ENCODE data around the gene NFATC1.

The NFATC1 gene

DNA sequence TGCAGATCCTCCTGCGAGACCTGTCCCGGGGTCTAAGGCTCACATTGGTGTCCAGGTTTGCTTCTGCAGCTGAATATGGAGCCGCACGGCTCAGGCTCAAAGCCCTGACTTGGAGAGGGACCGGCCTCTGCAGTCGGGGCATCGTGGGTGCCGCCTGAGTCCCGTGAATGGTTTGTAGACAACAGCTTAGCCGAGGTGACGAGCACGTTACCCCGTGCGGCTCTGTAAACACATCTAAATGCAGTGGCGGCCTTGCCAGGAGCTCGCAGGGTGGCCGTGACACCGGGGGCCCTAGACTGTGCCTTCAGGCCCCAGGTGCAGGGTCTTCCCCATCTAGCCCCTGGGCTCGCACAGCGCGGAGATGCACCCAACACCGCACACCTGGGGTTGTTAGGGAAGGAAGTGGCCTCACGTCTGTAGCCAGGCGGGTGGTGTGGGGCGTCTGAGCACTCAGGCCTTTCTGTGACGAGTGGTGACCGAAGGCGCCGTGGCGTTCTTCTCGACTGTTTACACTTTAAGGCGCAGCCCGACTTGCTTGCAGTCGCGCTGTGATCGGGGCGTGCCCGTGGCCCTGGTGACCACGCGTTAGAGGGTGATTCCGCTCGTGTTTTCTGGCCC is 91.6 kb downstream of the NFATC1 start:
- H3K36me3 ChIP-seq (ENCODE audit: control insufficient read depth in 1 of 2, insufficient read depth in 2 of 2, low read length in 2 of 2) = peaks cover 7 to 46% of the 10 kb centered on the region in 2 donors
- H3K27me3 ChIP-seq (ENCODE audit: low read depth, low read length) = no peaks in the 10 kb centered on the region
- H3K4me3 ChIP-seq (ENCODE audit: low read depth in 1 of 2, low read length in 2 of 2) = no peak overlapping the region
- H3K27ac ChIP-seq (ENCODE audit: low read length) = no peak overlapping the region
- no peaks in the 10 kb centered on the region for H3K9me3 ChIP-seq (ENCODE audit: control insufficient read depth in 1 of 2, low read length in 2 of 2)
- peaks cover 0 to 19% of the 10 kb centered on the region in 2 donors for H3K4me1 ChIP-seq (ENCODE audit: control insufficient read depth in 1 of 2, insufficient read depth in 2 of 2, low read length in 2 of 2)

DNA sequence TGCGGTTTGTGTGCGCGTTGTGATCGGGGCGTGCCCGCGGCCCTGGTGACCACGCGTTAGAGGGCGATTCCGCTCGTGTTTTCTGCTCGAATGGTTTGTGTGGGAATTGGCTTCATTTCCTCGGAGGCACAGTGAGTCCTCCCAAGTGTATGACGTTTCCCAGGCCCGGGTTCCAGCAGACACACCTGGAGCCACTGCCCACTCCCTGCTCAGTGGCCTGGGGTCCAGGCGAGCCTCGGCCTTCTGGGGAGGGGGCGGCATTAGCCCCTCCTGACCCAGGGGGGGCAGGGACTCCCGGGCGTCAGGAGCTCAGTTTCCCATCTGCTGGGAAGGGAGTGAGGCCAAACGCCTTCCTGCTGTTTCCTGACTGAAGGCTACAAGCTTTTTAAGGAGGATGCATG is 92.1 kb downstream of the NFATC1 start:
- no peaks in the 10 kb centered on the region for H3K9me3 ChIP-seq (ENCODE audit: control insufficient read depth in 1 of 2, low read length in 2 of 2)

DNA sequence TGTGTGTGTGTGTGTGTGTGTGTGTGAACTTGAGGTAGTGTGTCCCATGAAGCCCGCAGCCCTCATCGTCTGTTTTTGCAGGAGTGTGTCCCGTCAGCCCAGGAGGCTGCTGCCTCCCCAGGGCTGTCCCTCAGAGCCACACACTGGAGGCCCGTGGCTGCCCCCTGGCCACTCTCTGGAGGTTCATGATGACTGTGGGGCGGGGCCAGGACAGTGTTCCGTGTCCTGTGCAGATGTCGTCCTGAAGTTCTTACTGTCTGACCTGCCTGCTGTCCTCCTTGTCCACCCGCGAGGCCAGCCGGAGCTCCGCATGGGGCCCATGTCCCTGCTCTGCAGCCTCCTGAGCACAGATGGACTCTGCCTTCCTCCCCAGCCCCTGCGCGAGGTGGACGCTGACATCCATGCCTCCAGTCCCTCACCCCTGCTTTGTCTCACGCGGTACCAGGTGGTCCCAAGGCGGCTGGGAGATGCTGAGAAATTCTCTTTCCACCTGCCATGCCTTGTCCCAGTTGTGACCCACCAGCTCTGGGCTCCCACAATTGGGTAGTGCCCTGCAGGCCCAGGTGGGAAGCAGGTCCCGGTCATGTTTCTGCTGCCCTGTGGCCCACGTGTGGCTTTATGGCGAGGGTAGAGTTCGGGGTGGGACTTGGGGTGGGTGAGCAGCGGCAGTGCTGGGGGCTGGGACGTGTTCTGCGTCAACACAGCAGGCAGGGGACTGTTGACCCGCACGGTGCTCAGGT is 92.8 kb downstream of the NFATC1 start:
- Histone ChIP-seq H3K36me3 (ENCODE audit: control insufficient read depth in 1 of 2, insufficient read depth in 2 of 2, low read length in 2 of 2) (peaks cover 7 to 48% of the 10 kb centered on the region in 2 donors), H3K27ac (ENCODE audit: low read length) (no peak overlapping the region), H3K9me3 (ENCODE audit: control insufficient read depth in 1 of 2, low read length in 2 of 2) (no peaks in the 10 kb centered on the region), H3K4me3 (ENCODE audit: low read depth in 1 of 2, low read length in 2 of 2) (no peak overlapping the region), H3K4me1 (ENCODE audit: control insufficient read depth in 1 of 2, insufficient read depth in 2 of 2, low read length in 2 of 2) (peaks cover 0 to 19% of the 10 kb centered on the region in 2 donors), H3K27me3 (ENCODE audit: low read depth, low read length) (no peaks in the 10 kb centered on the region)

More for the DNA sequence above, 92.1 kb downstream of the NFATC1 start:
- Histone ChIP-seq H3K36me3 (ENCODE audit: control insufficient read depth in 1 of 2, insufficient read depth in 2 of 2, low read length in 2 of 2) (peaks cover 7 to 46% of the 10 kb centered on the region in 2 donors), H3K27ac (ENCODE audit: low read length) (no peak overlapping the region), H3K27me3 (ENCODE audit: low read depth, low read length) (no peaks in the 10 kb centered on the region), H3K4me3 (ENCODE audit: low read depth in 1 of 2, low read length in 2 of 2) (no peak overlapping the region), H3K4me1 (ENCODE audit: control insufficient read depth in 1 of 2, insufficient read depth in 2 of 2, low read length in 2 of 2) (peaks cover 0 to 19% of the 10 kb centered on the region in 2 donors)

DNA sequence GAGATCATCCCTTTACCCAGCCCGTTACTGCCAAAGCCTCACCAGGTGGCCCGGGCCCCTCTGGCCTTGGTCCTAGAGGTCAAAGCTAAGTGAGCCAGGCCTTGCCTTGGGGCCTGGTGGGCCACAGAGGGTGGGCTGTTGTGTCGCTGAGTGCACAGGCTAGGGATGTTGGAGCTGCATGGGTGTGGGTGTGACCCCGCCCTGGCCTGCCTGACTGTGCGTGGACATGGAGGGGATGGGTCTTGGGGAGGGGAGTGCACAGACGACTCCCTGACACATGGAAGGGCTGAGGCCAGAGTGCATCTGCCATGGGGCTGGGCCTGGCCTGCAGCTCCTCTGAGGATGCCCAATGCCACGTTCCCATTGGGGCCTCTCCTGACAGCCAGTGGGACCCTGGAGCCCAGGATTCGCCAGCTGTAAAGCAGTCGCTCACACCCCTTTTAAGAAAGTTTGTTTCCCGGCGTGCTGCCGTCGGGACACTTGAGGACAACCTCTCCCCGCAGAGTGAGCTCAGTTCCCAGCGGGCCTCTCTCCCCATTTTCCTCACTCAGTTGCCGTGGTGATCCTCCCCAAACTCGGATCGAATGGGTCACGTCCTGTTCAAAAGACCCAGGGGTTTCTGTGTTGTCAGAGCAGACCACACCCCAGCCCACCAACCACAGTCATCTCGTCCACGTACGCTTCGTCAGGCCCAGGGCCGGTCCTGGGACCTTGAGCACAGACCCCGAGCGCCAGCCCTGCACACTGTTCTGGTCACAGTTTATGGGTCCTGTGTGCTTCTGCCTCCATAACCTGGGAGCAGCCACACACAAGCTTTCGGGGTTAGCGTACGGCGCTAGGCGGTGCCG is 93.5 kb downstream of the NFATC1 start:
- H3K36me3 ChIP-seq (ENCODE audit: control insufficient read depth in 1 of 2, insufficient read depth in 2 of 2, low read length in 2 of 2) = peaks cover 7 to 53% of the 10 kb centered on the region in 2 donors
- no peak overlapping the region for H3K4me3 ChIP-seq (ENCODE audit: low read depth in 1 of 2, low read length in 2 of 2)
- H3K27me3 ChIP-seq (ENCODE audit: low read depth, low read length) = no peaks in the 10 kb centered on the region
- H3K27ac ChIP-seq (ENCODE audit: low read length) = no peak overlapping the region
- no peaks in the 10 kb centered on the region for H3K9me3 ChIP-seq (ENCODE audit: control insufficient read depth in 1 of 2, low read length in 2 of 2)
- H3K4me1 ChIP-seq (ENCODE audit: control insufficient read depth in 1 of 2, insufficient read depth in 2 of 2, low read length in 2 of 2) = peaks cover 0 to 16% of the 10 kb centered on the region in 2 donors

DNA sequence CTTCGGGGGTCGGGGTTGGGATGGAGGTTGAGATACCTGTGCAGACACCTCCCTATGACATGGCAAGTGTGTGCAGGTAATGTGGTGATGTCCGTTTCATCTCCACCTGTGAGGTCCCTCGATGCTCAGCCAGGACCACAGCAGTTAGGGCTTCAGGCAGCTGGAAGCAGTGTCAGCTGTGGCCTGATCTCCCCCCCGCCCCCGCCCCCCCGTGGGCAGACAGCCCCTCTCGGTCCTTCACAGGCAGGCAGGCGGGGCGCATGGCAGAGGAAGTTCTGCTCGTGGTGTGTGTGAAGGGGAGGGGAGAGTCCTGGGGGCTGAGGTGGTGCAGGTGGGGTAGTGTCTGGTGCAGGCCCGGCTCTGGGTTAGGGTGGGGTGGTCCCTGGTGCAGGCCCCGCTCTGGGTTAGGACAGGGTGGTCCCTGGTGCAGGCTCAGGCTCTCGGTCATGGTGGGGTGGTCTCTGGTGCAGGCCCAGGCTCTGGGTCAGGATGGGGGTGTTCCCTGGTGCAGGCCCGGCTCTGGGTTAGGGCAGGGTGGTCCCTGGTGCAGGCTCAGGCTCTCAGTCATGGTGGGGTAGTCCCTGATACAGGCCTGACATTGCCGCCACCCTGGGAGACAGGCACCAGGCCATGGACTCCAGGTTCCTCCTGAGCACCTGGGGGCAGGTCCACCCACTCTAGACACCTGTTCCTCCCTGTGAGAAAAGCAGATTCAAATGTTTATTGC is 94.3 kb downstream of the NFATC1 start:
- peaks cover 7 to 48% of the 10 kb centered on the region in 2 donors for H3K36me3 ChIP-seq (ENCODE audit: control insufficient read depth in 1 of 2, insufficient read depth in 2 of 2, low read length in 2 of 2)
- H3K4me1 ChIP-seq (ENCODE audit: control insufficient read depth in 1 of 2, insufficient read depth in 2 of 2, low read length in 2 of 2) = peaks cover 0 to 11% of the 10 kb centered on the region in 2 donors
- H3K27ac ChIP-seq (ENCODE audit: low read length) = no peak overlapping the region
- H3K27me3 ChIP-seq (ENCODE audit: low read depth, low read length) = no peaks in the 10 kb centered on the region
- no peak overlapping the region for H3K4me3 ChIP-seq (ENCODE audit: low read depth in 1 of 2, low read length in 2 of 2)
- H3K9me3 ChIP-seq (ENCODE audit: control insufficient read depth in 1 of 2, low read length in 2 of 2) = no peaks in the 10 kb centered on the region

DNA sequence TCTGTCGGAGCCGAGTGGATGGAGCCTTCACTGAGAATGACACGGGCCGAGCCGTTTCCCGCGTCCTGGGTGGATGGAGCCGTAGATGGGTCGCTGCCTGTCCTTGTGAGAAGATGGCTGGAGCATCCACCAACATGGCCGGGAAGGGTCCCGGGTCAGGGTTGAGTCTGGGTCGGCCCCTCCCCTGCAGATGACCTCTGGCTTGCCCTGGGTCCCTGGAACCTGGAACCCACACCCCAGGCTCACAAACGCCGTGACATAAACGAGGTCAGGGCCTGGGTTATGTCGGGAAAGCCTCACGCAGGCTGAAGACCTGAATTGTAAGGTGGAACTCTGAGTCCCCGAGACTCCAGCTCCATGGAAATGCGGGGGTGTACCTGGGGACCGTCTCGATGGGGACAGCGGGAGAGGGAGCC is 94.9 kb downstream of the NFATC1 start:
- no peaks in the 10 kb centered on the region for H3K27me3 ChIP-seq (ENCODE audit: low read depth, low read length)
- H3K27ac ChIP-seq (ENCODE audit: low read length) = no peak overlapping the region
- H3K9me3 ChIP-seq (ENCODE audit: control insufficient read depth in 1 of 2, low read length in 2 of 2) = no peaks in the 10 kb centered on the region
- H3K4me1 ChIP-seq (ENCODE audit: control insufficient read depth in 1 of 2, insufficient read depth in 2 of 2, low read length in 2 of 2) = peaks cover 0 to 10% of the 10 kb centered on the region in 2 donors
- peaks cover 7 to 48% of the 10 kb centered on the region in 2 donors for H3K36me3 ChIP-seq (ENCODE audit: control insufficient read depth in 1 of 2, insufficient read depth in 2 of 2, low read length in 2 of 2)
- no peak overlapping the region for H3K4me3 ChIP-seq (ENCODE audit: low read depth in 1 of 2, low read length in 2 of 2)

DNA sequence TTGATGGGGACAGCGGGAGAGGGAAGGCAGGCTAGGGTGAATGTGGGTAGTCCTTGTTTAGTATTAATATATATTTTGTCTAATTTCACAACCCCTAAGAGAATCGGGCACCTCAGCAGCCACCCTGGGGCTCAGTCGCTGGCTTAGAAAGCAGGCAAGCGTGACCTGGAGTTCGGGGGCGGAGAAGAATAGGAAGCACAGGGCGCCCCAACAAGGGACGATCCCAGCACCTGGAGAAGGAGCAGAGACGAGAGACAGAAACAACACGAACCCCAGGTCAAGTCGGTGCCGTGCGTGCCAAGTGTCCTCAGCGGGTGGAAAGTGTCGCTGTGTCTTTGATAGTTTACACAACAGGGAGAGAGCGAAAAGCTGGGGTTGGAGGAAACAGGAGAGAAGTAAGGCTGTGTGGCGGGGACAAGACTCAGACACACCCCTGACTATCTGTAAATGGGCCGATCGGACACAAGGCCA is 95.4 kb downstream of the NFATC1 start:
- Histone ChIP-seq H3K36me3 (ENCODE audit: control insufficient read depth in 1 of 2, insufficient read depth in 2 of 2, low read length in 2 of 2) (peaks cover 3 to 43% of the 10 kb centered on the region in 2 donors), H3K4me3 (ENCODE audit: low read depth in 1 of 2, low read length in 2 of 2) (no peak overlapping the region), H3K27ac (ENCODE audit: low read length) (no peak overlapping the region), H3K9me3 (ENCODE audit: control insufficient read depth in 1 of 2, low read length in 2 of 2) (no peaks in the 10 kb centered on the region), H3K27me3 (ENCODE audit: low read depth, low read length) (no peaks in the 10 kb centered on the region), H3K4me1 (ENCODE audit: control insufficient read depth in 1 of 2, insufficient read depth in 2 of 2, low read length in 2 of 2) (peaks cover 0 to 10% of the 10 kb centered on the region in 2 donors)

DNA sequence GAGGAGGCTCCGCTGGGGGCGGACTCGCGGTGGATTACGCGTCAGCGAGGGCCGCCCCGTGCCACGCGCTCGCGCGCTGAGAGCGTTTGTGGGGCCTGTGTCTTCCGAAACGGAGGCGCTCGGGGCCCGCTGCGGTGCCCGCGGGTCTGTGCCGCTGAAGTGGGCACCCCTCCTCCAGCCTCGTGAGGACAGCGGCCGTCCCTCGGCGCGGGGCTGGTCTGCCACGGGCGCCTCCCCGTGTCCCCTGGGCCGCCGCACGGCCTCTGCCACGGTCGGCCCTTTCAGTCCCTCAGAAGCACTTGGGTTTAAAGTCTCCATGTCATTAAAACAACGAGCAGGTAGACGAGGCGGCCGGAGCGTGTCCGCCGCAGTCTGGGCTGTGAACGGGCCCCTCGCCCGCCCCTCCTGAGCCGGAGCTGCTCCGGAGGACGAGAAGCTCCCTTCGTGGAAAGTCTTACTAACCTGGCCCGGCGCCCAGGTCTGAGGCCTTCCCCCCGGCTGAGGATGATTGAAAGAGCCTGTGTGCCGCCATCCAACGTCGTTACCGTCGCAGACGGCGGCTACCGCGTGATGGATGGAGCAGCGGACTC is 97.6 kb downstream of the NFATC1 start:
- H3K27ac ChIP-seq (ENCODE audit: low read length) = no peak overlapping the region
- H3K4me1 ChIP-seq (ENCODE audit: control insufficient read depth in 1 of 2, insufficient read depth in 2 of 2, low read length in 2 of 2) = peaks cover 10 to 26% of the 10 kb centered on the region in 2 donors
- H3K9me3 ChIP-seq (ENCODE audit: control insufficient read depth in 1 of 2, low read length in 2 of 2) = peaks cover 0 to under 1% of the 10 kb centered on the region in 2 donors
- peaks cover 0 to 26% of the 10 kb centered on the region in 2 donors for H3K36me3 ChIP-seq (ENCODE audit: control insufficient read depth in 1 of 2, insufficient read depth in 2 of 2, low read length in 2 of 2)
- H3K27me3 ChIP-seq (ENCODE audit: low read depth, low read length) = no peaks in the 10 kb centered on the region
- no peak overlapping the region for H3K4me3 ChIP-seq (ENCODE audit: low read depth in 1 of 2, low read length in 2 of 2)

DNA sequence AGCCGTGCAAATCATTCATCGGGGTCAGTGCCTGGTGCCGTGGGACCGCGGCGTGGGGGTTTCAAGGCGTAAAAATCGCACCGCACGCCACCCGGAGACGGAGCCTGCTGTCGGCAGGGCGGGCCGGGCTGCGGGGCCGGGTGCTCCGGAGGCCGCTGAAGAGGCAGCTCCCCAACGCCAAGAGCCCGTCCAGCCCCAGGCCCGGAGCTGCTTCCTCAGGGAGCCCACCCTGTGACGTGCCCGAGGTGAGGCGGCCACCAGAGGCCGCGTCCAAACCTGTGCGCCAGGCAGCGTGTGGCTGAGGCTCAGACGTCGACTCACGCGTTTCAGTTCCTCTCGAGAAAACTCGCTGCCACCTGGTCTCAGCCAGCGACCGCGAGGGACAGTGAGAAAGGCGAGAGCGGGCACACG is 98.1 kb downstream of the NFATC1 start:
- Histone ChIP-seq H3K9me3 (ENCODE audit: control insufficient read depth in 1 of 2, low read length in 2 of 2) (peaks cover 0 to 5% of the 10 kb centered on the region in 2 donors), H3K4me3 (ENCODE audit: low read depth in 1 of 2, low read length in 2 of 2) (no peak overlapping the region), H3K27me3 (ENCODE audit: low read depth, low read length) (no peaks in the 10 kb centered on the region), H3K27ac (ENCODE audit: low read length) (no peak overlapping the region), H3K36me3 (ENCODE audit: control insufficient read depth in 1 of 2, insufficient read depth in 2 of 2, low read length in 2 of 2) (peaks cover 0 to 21% of the 10 kb centered on the region in 2 donors), H3K4me1 (ENCODE audit: control insufficient read depth in 1 of 2, insufficient read depth in 2 of 2, low read length in 2 of 2) (peaks cover 10 to 26% of the 10 kb centered on the region in 2 donors)

DNA sequence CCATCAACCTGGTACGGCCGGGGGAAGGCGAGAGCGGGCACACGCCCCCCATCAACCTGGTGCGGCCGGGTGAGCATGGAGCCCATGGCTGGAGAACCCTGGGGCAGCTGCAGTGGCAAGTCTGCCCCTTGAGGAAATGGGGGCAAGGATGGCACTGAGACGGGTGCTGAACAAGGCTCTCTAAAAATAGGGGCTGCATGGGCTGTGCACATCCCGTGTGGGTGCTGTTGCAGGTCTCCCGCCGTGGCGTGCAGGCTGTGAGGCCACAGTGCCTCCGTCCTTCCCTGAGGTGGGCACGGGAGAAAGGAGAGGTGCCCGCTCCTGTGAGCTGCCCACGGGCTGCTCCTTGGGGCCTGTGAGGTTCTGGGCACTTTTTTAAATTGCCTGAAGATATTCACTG is 99.2 kb downstream of the NFATC1 start:
- H3K9me3 ChIP-seq (ENCODE audit: control insufficient read depth in 1 of 2, low read length in 2 of 2) = peaks cover 0 to 12% of the 10 kb centered on the region in 2 donors
- peaks cover 10 to 26% of the 10 kb centered on the region in 2 donors for H3K4me1 ChIP-seq (ENCODE audit: control insufficient read depth in 1 of 2, insufficient read depth in 2 of 2, low read length in 2 of 2)
- no peak overlapping the region for H3K4me3 ChIP-seq (ENCODE audit: low read depth in 1 of 2, low read length in 2 of 2)
- H3K36me3 ChIP-seq (ENCODE audit: control insufficient read depth in 1 of 2, insufficient read depth in 2 of 2, low read length in 2 of 2) = peaks cover 0 to 13% of the 10 kb centered on the region in 2 donors
- no peaks in the 10 kb centered on the region for H3K27me3 ChIP-seq (ENCODE audit: low read depth, low read length)
- no peak overlapping the region for H3K27ac ChIP-seq (ENCODE audit: low read length)
